OCI-LY7 (cell line): ENCODE measurements around the gene BPTF. TPM values are rescaled to one million over a fixed set of nuclear protein-coding genes. Genes with fewer than 3 reads are reported as not detected.

Source experiments
- BruUV-seq: library from RNA; stranded (reverse); fragments of 400-500 nt; replicated peaks from 2 replicates; lab custom pipeline; 2021; lab: Mats Ljungman, UMichigan
- CTCF ChIA-PET: fragments of 300-600 bp; sonication (Branson Sonifier 250); formaldehyde crosslinking; loops from one replicate; lab custom pipeline; 2022; ENCODE audit warnings: antibody characterized with exemption; ENCODE audit not compliant: unreplicated experiment; lab: Charles Lee
- POLR2A ChIA-PET: fragments of 300-600 bp; sonication (Branson Sonifier 250); formaldehyde crosslinking; loops from one replicate; lab custom pipeline; 2022; ENCODE audit warnings: antibody characterized with exemption; lab: Charles Lee
- DNase-seq: peaks from one replicate; pipeline ENCODE4 v3.0.0-alpha.2; 2015; ENCODE audit warnings: low spot score
- H2AFZ ChIP-seq: fragments of 200-600 bp; sonication (generic), shearing (Covaris generic); 2 replicates; pipeline ENCODE4 v1.6.1; 2014; ENCODE audit warnings: mild to moderate bottlenecking, antibody characterized with exemption, low read length, moderate library complexity
- H3K27ac ChIP-seq: fragments of 200-600 bp; sonication (generic); 2 replicates; pipeline ENCODE4 v1.5.1; 2014; ENCODE audit warnings: mixed run types, low read depth, mild to moderate bottlenecking, moderate library complexity, low read length, inconsistent platforms; ENCODE audit not compliant: poor library complexity, severe bottlenecking
- H3K36me3 ChIP-seq: fragments of 200-600 bp; sonication (generic); 2 replicates; pipeline ENCODE4 v1.6.1; 2014; ENCODE audit warnings: mild to moderate bottlenecking, antibody characterized with exemption, low read length, moderate library complexity, mixed read lengths; ENCODE audit not compliant: insufficient read depth
- H3K4me1 ChIP-seq: fragments of 200-600 bp; sonication (generic); 2 replicates; pipeline ENCODE4 v1.5.1; 2014; ENCODE audit warnings: mild to moderate bottlenecking, low read length; ENCODE audit not compliant: insufficient read depth, poor library complexity, severe bottlenecking
- H3K4me2 ChIP-seq: fragments of 200-600 bp; sonication (generic); 2 replicates; pipeline ENCODE4 v1.6.1; 2014; ENCODE audit warnings: mild to moderate bottlenecking, low read length
- H3K4me3 ChIP-seq: fragments of 200-600 bp; sonication (generic); 2 replicates; pipeline ENCODE4 v1.5.1; 2014; ENCODE audit warnings: mild to moderate bottlenecking, low read depth, low read length; ENCODE audit not compliant: poor library complexity, severe bottlenecking
- H3K79me2 ChIP-seq: fragments of 200-600 bp; sonication (generic); 2 replicates; pipeline ENCODE4 v1.6.1; 2016; ENCODE audit warnings: low read depth, mild to moderate bottlenecking, low read length, moderate library complexity, mixed read lengths; ENCODE audit not compliant: insufficient read depth
- H3K9me2 ChIP-seq: fragments of 200-600 bp; sonication (generic); 2 replicates; pipeline ENCODE4 v1.6.1; 2016; ENCODE audit warnings: mild to moderate bottlenecking, low read length, mixed read lengths; ENCODE audit not compliant: insufficient read depth
- H3K9me3 ChIP-seq: fragments of 200-600 bp; sonication (generic); 2 replicates; pipeline ENCODE4 v1.6.1; 2014; ENCODE audit warnings: mild to moderate bottlenecking, mixed run types, low read length, mixed read lengths
- H4K20me1 ChIP-seq: fragments of 200-600 bp; sonication (generic); 2 replicates; pipeline ENCODE4 v1.6.1; 2014; ENCODE audit warnings: mild to moderate bottlenecking, antibody characterized with exemption, low read length, moderate library complexity, mixed read lengths; ENCODE audit not compliant: insufficient read depth
- EZH2phosphoT487 ChIP-seq: fragments of 200-600 bp; sonication (generic); IDR thresholded peaks from 2 replicates; pipeline ENCODE4 v1.6.1; 2018; ENCODE audit warnings: low read depth, borderline replicate concordance, mild to moderate bottlenecking, mixed run types, antibody characterized with exemption, low read length, moderate library complexity, mixed read lengths
- intact Hi-C: fragments of 100-400 bp; cut with micrococcal nuclease; formaldehyde crosslinking; loops from one replicate; pipeline ENCODE4 v1.10.0; 2022; ENCODE audit not compliant: unreplicated experiment
- total RNA-seq, 2 experiments: library from RNA; depleted of rRNA in 1 of 2; stranded (reverse); fragments of >200 nt in 1 of 2; shearing (Covaris generic) in 1 of 2; gene quantifications; 2 replicates each; pipeline ENCODE4 v1.2.3, GENCODE V29; 2014 to 2022
- TF ChIP-seq, protein P1 (sequence below): fragments of 200-600 bp; sonication (generic); conservative IDR thresholded peaks from 2 replicates; pipeline ENCODE4 v1.5.1; 2014; ENCODE audit warnings: mild to moderate bottlenecking, antibody characterized with exemption, low read length, moderate library complexity, mixed read lengths

BPTF gene
- total RNA-seq, 2 experiments from 2014 or later: 104 to 212 TPM

DNA sequence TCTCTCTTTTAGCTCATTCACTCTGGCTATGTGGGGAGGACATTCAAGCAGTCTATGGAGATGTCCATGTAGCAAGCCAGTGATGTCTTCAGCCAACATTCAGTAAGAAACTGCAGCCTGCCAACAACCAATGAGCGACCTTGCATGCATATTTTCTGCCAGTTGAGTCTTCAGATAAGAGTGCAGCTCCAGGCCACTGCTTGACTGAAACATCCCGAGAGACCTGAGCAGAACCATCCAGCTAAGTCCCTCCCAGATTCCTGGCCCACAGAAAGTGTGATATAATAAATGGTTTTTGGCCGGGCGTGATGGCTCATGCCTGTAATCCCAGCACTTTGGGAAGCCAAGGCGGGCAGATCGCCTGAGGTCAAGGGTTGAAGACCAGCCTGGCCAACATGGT lies 181.5 kb downstream of the BPTF start:
- no peaks in the 10 kb centered on the region for H3K9me2 ChIP-seq
- ChIA-PET POLR2A (interaction anchor here (0.5 to 1.1 kb wide), 2 partner anchors 9 to 133 kb away, joined by 5 to 6 read pairs; no protein-coding TSS in a partner anchor), CTCF (no interaction called here)
- TF ChIP-seq, protein P1, sequence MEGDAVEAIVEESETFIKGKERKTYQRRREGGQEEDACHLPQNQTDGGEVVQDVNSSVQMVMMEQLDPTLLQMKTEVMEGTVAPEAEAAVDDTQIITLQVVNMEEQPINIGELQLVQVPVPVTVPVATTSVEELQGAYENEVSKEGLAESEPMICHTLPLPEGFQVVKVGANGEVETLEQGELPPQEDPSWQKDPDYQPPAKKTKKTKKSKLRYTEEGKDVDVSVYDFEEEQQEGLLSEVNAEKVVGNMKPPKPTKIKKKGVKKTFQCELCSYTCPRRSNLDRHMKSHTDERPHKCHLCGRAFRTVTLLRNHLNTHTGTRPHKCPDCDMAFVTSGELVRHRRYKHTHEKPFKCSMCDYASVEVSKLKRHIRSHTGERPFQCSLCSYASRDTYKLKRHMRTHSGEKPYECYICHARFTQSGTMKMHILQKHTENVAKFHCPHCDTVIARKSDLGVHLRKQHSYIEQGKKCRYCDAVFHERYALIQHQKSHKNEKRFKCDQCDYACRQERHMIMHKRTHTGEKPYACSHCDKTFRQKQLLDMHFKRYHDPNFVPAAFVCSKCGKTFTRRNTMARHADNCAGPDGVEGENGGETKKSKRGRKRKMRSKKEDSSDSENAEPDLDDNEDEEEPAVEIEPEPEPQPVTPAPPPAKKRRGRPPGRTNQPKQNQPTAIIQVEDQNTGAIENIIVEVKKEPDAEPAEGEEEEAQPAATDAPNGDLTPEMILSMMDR: no peak
- TF ChIP-seq EZH2phosphoT487: no peak
- H3K79me2 ChIP-seq: no peaks in the 10 kb centered on the region
- BruUV-seq: no TSS peak
- H2AFZ ChIP-seq: no peak overlapping the region
- no peak overlapping the region for H3K4me2 ChIP-seq
- H3K36me3 ChIP-seq: no peaks in the 10 kb centered on the region
- H3K27ac ChIP-seq: no peak overlapping the region
- no peaks in the 10 kb centered on the region for H3K9me3 ChIP-seq
- intact Hi-C loops: no loop called here
- DNase-seq: no peak
- no peak overlapping the region for H3K4me3 ChIP-seq
- no peaks in the 10 kb centered on the region for H3K4me1 ChIP-seq
- no peaks in the 10 kb centered on the region for H4K20me1 ChIP-seq

DNA sequence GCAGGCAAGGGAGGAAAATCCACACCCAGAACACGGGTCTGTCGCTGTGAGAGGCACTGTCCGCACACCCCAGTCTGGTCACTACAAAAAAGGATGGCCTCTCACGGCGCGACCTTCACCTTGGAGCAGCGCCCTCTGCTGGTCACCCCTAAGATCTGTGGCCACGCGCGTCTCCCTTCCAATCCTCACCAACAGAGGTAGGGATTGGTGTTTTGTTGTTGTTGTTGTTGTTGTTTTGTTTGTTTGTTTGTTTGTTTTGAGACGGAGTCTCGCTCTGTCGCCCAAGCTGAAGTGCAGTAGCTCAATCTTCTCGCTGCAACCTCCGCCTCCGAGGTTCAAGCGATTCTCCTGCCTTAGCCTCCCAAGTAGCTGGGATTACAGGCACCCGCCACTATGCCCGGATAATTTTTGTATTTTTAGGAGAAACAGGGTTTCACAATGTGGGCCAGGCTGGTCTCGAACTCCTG lies 185.9 kb downstream of the BPTF start:
- H2AFZ ChIP-seq: peak overlapping the region; percentile 64; the same call in 1 of the 2 replicates

DNA sequence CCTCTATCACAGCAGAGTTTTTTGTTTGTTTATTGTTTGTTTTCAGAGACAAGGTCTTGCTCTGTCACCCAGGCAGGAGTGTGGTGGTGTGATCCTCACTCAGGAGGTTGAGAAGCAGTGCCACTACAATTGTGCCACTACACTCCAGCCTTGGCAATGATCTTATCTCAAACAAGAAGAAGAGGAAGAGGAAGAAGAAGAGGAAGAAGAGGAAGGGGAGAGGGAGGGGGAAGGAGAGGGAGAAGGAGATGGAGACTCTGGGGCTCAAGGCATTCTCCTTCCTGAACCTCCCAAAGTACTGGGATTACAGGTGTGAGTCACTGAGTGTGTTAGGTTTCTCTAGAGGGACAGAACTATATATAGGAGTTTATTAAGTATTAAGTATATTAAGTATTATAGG lies 188.1 kb downstream of the BPTF start:
- Histone ChIP-seq H3K4me2 (no peak overlapping the region), H3K4me1 (peaks cover 4% of the 10 kb centered on the region), H3K79me2 (no peaks in the 10 kb centered on the region), H3K9me2 (no peaks in the 10 kb centered on the region), H2AFZ (no peak overlapping the region), H3K9me3 (no peaks in the 10 kb centered on the region), H4K20me1 (no peaks in the 10 kb centered on the region), H3K4me3 (no peak overlapping the region), H3K36me3 (no peaks in the 10 kb centered on the region), H3K27ac (no peak overlapping the region)
- intact Hi-C loops: no loop called here
- no TSS peak for BruUV-seq
- ChIA-PET CTCF (no interaction called here), POLR2A (no interaction called here)
- TF ChIP-seq, protein P1: no peak
- no peak for TF ChIP-seq EZH2phosphoT487
- no peak for DNase-seq

More for the DNA sequence above, 185.9 kb downstream of the BPTF start:
- Histone ChIP-seq H3K36me3 (no peaks in the 10 kb centered on the region), H3K9me3 (no peaks in the 10 kb centered on the region), H3K4me2 (peak overlapping the region; percentile 60), H3K4me3 (peak overlapping the region; percentile 47), H3K9me2 (no peaks in the 10 kb centered on the region), H3K79me2 (no peaks in the 10 kb centered on the region), H3K4me1 (peaks cover 3% of the 10 kb centered on the region), H3K27ac (no peak overlapping the region), H4K20me1 (no peaks in the 10 kb centered on the region)
- ChIA-PET CTCF (interaction anchor here (1.2 kb wide), 1 partner anchor 16 kb away, joined by 3 read pairs; no protein-coding TSS in a partner anchor), POLR2A (interaction anchor here (0.8 kb wide), 1 partner anchor 8 kb away, joined by 3 read pairs; no protein-coding TSS in a partner anchor)
- BruUV-seq: no TSS peak
- intact Hi-C loops: loop anchor here (2.0 kb wide), 1 partner anchor 210 kb away; no protein-coding TSS in a partner anchor
- peak; percentile 77 for DNase-seq
- no peak for TF ChIP-seq EZH2phosphoT487
- TF ChIP-seq, protein P1: peak; percentile 94
